Progenitor cell of endocrine pancreas (in vitro differentiated cells): ENCODE measurements around the gene BEGAIN. TPM values are rescaled to one million over a fixed set of nuclear protein-coding genes. Genes with fewer than 3 reads are reported as not detected.

Source experiments
- DNase-seq: peaks from one replicate; pipeline ENCODE4 v3.0.0; 2021; ENCODE audit warnings: low spot score; ENCODE audit not compliant: unreplicated experiment
- H3K27ac Mint-ChIP-seq: 2 replicates; pipeline ENCODE4 v1.8.0; 2021; ENCODE audit warnings: mild to moderate bottlenecking, moderate library complexity, mixed read lengths
- H3K27me3 Mint-ChIP-seq: 2 replicates; pipeline ENCODE4 v1.8.0; 2021; ENCODE audit warnings: mixed read lengths
- H3K36me3 Mint-ChIP-seq: 2 replicates; pipeline ENCODE4 v1.8.0; 2022; ENCODE audit warnings: mixed read lengths; ENCODE audit not compliant: insufficient read depth
- H3K4me1 Mint-ChIP-seq: 2 replicates; pipeline ENCODE4 v1.8.0; 2021; ENCODE audit warnings: low read depth, mixed read lengths
- H3K4me3 Mint-ChIP-seq: 2 replicates; pipeline ENCODE4 v1.8.0; 2021; ENCODE audit warnings: low read depth, mild to moderate bottlenecking, moderate library complexity, mixed read lengths
- H3K9me3 Mint-ChIP-seq: 2 replicates; pipeline ENCODE4 v1.8.0; 2021; ENCODE audit warnings: low read depth, mixed read lengths
- total RNA-seq: library from RNA; stranded (reverse); gene quantifications from 2 replicates; pipeline ENCODE4 v1.2.1, GENCODE V29; 2021
- TF ChIP-seq, protein P1 (sequence below): fragments of 200-600 bp; sonication (generic); IDR thresholded peaks from one replicate; pipeline ENCODE4 v1.5.0; 2021; ENCODE audit warnings: antibody characterized with exemption, mild to moderate bottlenecking; ENCODE audit not compliant: unreplicated experiment

The BEGAIN gene
- total RNA-seq, 1 donor from 2014 or later: 0.65 TPM

DNA sequence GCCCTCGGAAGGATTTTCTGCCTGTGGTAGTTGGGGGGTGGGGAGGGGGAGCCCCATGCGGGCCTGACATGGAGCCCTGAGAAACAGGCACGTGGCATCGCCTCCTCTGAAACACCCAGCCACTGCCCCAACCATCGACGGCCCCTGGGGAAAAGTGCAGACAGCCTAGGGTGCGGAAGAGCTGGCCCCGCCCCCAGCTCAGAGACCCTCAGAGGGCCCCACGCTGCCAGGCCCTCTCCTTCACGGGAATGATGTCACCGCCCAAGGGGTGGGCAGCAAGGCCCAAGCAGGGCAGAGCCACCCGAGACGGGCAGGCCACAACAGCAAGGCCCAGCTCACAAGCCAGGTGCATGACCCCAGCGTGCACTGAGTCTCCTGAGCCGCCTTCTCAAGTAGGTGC, 26.2 kb downstream of the BEGAIN start:
- no peaks in the 10 kb centered on the region for H3K9me3 Mint-ChIP-seq
- no peak for DNase-seq
- TF ChIP-seq, protein P1, sequence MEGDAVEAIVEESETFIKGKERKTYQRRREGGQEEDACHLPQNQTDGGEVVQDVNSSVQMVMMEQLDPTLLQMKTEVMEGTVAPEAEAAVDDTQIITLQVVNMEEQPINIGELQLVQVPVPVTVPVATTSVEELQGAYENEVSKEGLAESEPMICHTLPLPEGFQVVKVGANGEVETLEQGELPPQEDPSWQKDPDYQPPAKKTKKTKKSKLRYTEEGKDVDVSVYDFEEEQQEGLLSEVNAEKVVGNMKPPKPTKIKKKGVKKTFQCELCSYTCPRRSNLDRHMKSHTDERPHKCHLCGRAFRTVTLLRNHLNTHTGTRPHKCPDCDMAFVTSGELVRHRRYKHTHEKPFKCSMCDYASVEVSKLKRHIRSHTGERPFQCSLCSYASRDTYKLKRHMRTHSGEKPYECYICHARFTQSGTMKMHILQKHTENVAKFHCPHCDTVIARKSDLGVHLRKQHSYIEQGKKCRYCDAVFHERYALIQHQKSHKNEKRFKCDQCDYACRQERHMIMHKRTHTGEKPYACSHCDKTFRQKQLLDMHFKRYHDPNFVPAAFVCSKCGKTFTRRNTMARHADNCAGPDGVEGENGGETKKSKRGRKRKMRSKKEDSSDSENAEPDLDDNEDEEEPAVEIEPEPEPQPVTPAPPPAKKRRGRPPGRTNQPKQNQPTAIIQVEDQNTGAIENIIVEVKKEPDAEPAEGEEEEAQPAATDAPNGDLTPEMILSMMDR: no peak
- H3K4me1 Mint-ChIP-seq: no peaks in the 10 kb centered on the region
- H3K36me3 Mint-ChIP-seq: no peaks in the 10 kb centered on the region
- H3K27me3 Mint-ChIP-seq: peaks cover 46% of the 10 kb centered on the region
- H3K4me3 Mint-ChIP-seq: no peak overlapping the region
- H3K27ac Mint-ChIP-seq: no peak overlapping the region

DNA sequence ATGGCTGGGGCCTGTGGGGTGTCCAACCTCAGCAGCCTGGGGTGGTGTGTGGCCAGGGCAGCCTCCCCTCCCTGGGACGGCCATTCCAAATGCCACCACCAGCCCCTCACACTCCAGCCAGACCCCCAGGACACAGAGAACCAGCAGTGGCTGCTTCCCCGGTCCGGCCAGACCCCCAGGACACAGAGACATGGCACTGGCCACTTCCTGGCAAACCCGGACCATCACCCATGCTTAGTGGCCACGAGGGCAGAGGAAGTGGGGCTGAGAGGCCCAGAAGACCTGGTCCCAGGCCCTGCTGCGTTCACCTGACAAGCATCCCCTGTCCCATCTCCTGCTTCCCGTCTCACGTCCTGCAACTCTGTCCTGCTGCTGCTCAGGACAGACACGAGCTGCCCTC, 26.7 kb downstream of the BEGAIN start:
- peaks cover 42% of the 10 kb centered on the region for H3K27me3 Mint-ChIP-seq
- no peaks in the 10 kb centered on the region for H3K4me1 Mint-ChIP-seq
- DNase-seq: no peak
- H3K9me3 Mint-ChIP-seq: no peaks in the 10 kb centered on the region
- H3K27ac Mint-ChIP-seq: no peak overlapping the region
- H3K4me3 Mint-ChIP-seq: no peak overlapping the region
- no peaks in the 10 kb centered on the region for H3K36me3 Mint-ChIP-seq
- TF ChIP-seq, protein P1: no peak

DNA sequence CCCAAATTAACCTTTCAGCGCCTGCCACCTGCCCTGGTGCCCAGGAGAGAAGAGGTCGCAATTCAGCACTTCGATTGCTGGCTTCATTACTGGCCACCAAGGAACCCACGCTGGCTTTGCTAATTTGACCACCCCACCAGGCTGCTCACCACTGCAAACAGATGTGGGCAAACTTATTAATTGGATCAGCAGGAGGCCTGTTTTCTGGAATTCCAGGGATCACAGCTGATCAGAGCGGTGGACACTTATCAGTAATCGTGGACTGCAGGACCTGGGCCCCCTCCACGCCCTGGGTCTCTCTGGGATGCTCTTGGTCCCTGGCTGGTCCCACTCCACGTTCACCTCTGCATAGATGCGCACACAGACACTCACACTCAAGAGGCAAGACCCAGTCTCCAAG, 27.8 kb downstream of the BEGAIN start:
- Mint-ChIP-seq H3K27me3 (peaks cover 41% of the 10 kb centered on the region), H3K4me3 (no peak overlapping the region), H3K27ac (no peak overlapping the region), H3K9me3 (no peaks in the 10 kb centered on the region), H3K36me3 (no peaks in the 10 kb centered on the region), H3K4me1 (no peaks in the 10 kb centered on the region)
- DNase-seq: no peak
- TF ChIP-seq, protein P1: no peak

DNA sequence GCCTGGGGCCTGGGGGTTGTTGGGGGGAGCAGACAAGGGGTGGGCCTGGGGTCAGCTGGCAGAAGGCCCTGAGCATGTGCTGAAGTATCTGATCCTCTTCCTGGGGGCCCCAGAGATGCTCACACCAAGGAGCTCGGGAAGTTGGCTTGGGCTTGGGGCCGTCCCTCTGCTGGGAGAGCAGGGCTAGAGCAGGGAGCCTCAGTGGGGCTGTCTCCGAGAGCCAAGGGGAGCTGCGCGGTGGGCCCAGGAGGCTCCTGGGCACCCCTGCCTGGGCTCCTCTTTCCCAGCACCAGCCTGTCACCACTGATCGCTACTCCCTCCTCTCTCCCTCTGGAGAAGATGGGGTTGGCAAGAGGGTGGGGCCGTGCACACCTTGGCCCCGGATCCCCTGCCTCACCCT, 28.3 kb downstream of the BEGAIN start:
- TF ChIP-seq, protein P1: no peak
- peaks cover 39% of the 10 kb centered on the region for H3K27me3 Mint-ChIP-seq
- DNase-seq: no peak
- no peaks in the 10 kb centered on the region for H3K4me1 Mint-ChIP-seq
- no peak overlapping the region for H3K4me3 Mint-ChIP-seq
- no peak overlapping the region for H3K27ac Mint-ChIP-seq
- no peaks in the 10 kb centered on the region for H3K9me3 Mint-ChIP-seq
- no peaks in the 10 kb centered on the region for H3K36me3 Mint-ChIP-seq

DNA sequence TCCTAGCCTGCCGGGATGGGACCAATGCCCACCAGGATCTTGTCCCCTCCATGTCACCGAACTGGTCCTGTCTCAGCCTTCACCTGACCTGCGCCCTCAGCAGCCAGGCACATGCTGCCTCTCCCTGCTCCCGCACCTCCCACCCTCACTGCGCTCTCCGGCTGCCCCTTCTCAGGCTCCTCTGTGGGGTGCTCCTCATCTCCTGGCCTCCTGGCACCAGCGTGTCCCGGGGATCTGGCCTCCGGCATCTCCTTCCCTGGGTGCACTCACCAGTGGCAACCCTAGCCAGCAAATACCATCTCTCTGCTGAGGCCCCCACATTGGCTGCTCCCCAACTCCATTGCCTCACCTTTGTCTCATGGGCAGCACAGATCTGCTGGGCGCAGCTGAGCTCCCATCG, 29.0 kb downstream of the BEGAIN start:
- TF ChIP-seq, protein P1: no peak
- peaks cover 37% of the 10 kb centered on the region for H3K27me3 Mint-ChIP-seq
- H3K4me1 Mint-ChIP-seq: no peaks in the 10 kb centered on the region
- H3K4me3 Mint-ChIP-seq: no peak overlapping the region
- H3K27ac Mint-ChIP-seq: no peak overlapping the region
- no peaks in the 10 kb centered on the region for H3K36me3 Mint-ChIP-seq
- no peak for DNase-seq
- H3K9me3 Mint-ChIP-seq: no peaks in the 10 kb centered on the region
